ENCODE measurements around the gene ZP1. TPM values are rescaled to one million over a fixed set of nuclear protein-coding genes. Genes with fewer than 3 reads are reported as not detected.

ZP1 gene
- total and polyA plus RNA-seq, 2 of the 13 experiments (the other 11 are each of a cell fraction or from before 2014, with no cell fraction given), result 0.16 TPM; not detected in 1

- in situ Hi-C loops (cut with HindIII; ENCODE audit: extremely low pct_ligation_motif_present, low pct_unique_long_range_greater_than_20kb) (no loop called here), intact Hi-C loops (cut with micrococcal nuclease; ENCODE audit: unreplicated experiment) (no loop called here)
- Histone ChIP-seq H2AFZ (ENCODE audit: low read length) (no peak overlapping the region), H3K27me3 (ENCODE audit: control insufficient read depth in 1 of 2, insufficient read depth in 2 of 2, low read length in 2 of 2) (no peaks in the 10 kb centered on the region; a peak in 1 of 5 replicates), H3K4me2 (ENCODE audit: low read depth, low read length) (no peak overlapping the region), H3K27ac (ENCODE audit: extremely low read length, insufficient read depth, low read length) (no peak overlapping the region), H3K79me2 (ENCODE audit: insufficient read depth, low read length) (no peaks in the 10 kb centered on the region), H3K4me1 (ENCODE audit: insufficient read depth, low read length) (peaks cover 23% of the 10 kb centered on the region), H3K9me3 (ENCODE audit: low read length) (no peaks in the 10 kb centered on the region), H3K36me3 (replicated peaks in 1 of 2; ENCODE audit: control insufficient read depth in 1 of 2, insufficient read depth in 2 of 2, low read length in 2 of 2) (peaks cover 0 to 7% of the 10 kb centered on the region in 2 experiments; a peak in 3 of 5 replicates), H3K4me3 (replicated peaks in 1 of 3; ENCODE audit: insufficient read depth in 1 of 3, low read depth in 2 of 3, low read length in 3 of 3) (no peak overlapping the region), H3K9ac (ENCODE audit: insufficient read depth, low read depth, low read length) (no peak overlapping the region), H4K20me1 (ENCODE audit: insufficient read depth, low read length) (no peaks in the 10 kb centered on the region)
- DNase-seq (ENCODE audit: low spot score) (no peak), FAIRE-seq (no peak), ATAC-seq (no peak)
- ChIA-PET CTCF (ENCODE audit: low intra/inter-chr PET ratio, low total read pairs) (no interaction called here), POLR2A (no interaction called here)
- 78% methylated on average over 4 of the region's 4 CpGs for WGBS (ENCODE audit: low lambda C conversion rate)
- TF ChIP-seq ELF3 (CRISPR knock-in tag; IDR thresholded peaks at IDR 0.05) (no peak), ZNF879 (CRISPR knock-in tag; IDR thresholded peaks at IDR 0.05) (no peak), ETV6 (CRISPR knock-in tag; conservative IDR thresholded peaks at IDR 0.05) (no peak), MAFK (conservative IDR thresholded peaks at IDR 0.05 in 1 of 2, IDR thresholded peaks at IDR 0.05 in 1 of 2; ENCODE audit: low read length in 2 of 2) (no peak), PHF21A (CRISPR knock-in tag; IDR thresholded peaks at IDR 0.05) (no peak), ZNF3 (CRISPR knock-in tag; IDR thresholded peaks at IDR 0.05) (no peak), CREB1 (IDR thresholded peaks at IDR 0.05) (no peak), CREB1 (CRISPR knock-in tag; IDR thresholded peaks at IDR 0.05) (no peak)
- no TSS peak for BruUV-seq (replicated peaks)
These were observed 51.1 kb downstream of the ZP1 start for GRCh38 chr11:60918251-60918938.

GRCh38 chr11:60918939-60919265 is 51.6 kb downstream of the ZP1 start:
- Histone ChIP-seq H3K27ac (ENCODE audit: extremely low read length, insufficient read depth, low read length) (no peak overlapping the region), H3K36me3 (replicated peaks in 1 of 2; ENCODE audit: control insufficient read depth in 1 of 2, insufficient read depth in 2 of 2, low read length in 2 of 2) (peaks cover 0 to 7% of the 10 kb centered on the region in 2 experiments; a peak in 3 of 5 replicates), H3K79me2 (ENCODE audit: insufficient read depth, low read length) (no peaks in the 10 kb centered on the region), H3K9me3 (ENCODE audit: low read length) (no peaks in the 10 kb centered on the region), H4K20me1 (ENCODE audit: insufficient read depth, low read length) (no peaks in the 10 kb centered on the region), H2AFZ (ENCODE audit: low read length) (no peak overlapping the region), H3K4me1 (ENCODE audit: insufficient read depth, low read length) (peaks cover 25% of the 10 kb centered on the region), H3K4me3 (replicated peaks in 1 of 3; ENCODE audit: insufficient read depth in 1 of 3, low read depth in 2 of 3, low read length in 3 of 3) (no peak overlapping the region), H3K4me2 (ENCODE audit: low read depth, low read length) (no peak overlapping the region), H3K27me3 (ENCODE audit: control insufficient read depth in 1 of 2, insufficient read depth in 2 of 2, low read length in 2 of 2) (no peaks in the 10 kb centered on the region; a peak in 1 of 5 replicates), H3K9ac (ENCODE audit: insufficient read depth, low read depth, low read length) (no peak overlapping the region)
- WGBS (ENCODE audit: low lambda C conversion rate), result 44% methylated on average over 2 of the region's 2 CpGs
- FAIRE-seq (no peak), ATAC-seq (no peak), DNase-seq (ENCODE audit: low spot score) (no peak)
- in situ Hi-C loops (cut with HindIII; ENCODE audit: extremely low pct_ligation_motif_present, low pct_unique_long_range_greater_than_20kb) (no loop called here), intact Hi-C loops (cut with micrococcal nuclease; ENCODE audit: unreplicated experiment) (no loop called here)
- no TSS peak for BruUV-seq (replicated peaks)
- CTCF ChIA-PET (ENCODE audit: low intra/inter-chr PET ratio, low total read pairs), result no interaction called here
- POLR2A ChIA-PET, result no interaction called here
- TF ChIP-seq EP300 (IDR thresholded peaks at IDR 0.05; ENCODE audit: low read depth in 2 of 2, low read length in 2 of 2) (no peak), EP300 (CRISPR knock-in tag; IDR thresholded peaks at IDR 0.05; ENCODE audit: borderline replicate concordance) (no peak), PAF1 (CRISPR knock-in tag; IDR thresholded peaks at IDR 0.05) (no peak), ELF1 (CRISPR knock-in tag; IDR thresholded peaks at IDR 0.05) (no peak), DZIP1 (CRISPR knock-in tag; IDR thresholded peaks at IDR 0.05) (no peak), ZXDC (CRISPR knock-in tag; IDR thresholded peaks at IDR 0.05) (no peak), ZNF337 (CRISPR knock-in tag; IDR thresholded peaks at IDR 0.05; ENCODE audit: borderline replicate concordance, low read depth) (no peak)
